ENCODE results near the gene NFXL1. TPM values are rescaled to one million over a fixed set of nuclear protein-coding genes. Genes with fewer than 3 reads are reported as not detected.

NFXL1 gene
- total RNA-seq, 5 donors from 2014 or later (not counting 1 experiment from before 2014, with no cell fraction given): 11.6 to 17.9 (median 16.1) TPM

DNA sequence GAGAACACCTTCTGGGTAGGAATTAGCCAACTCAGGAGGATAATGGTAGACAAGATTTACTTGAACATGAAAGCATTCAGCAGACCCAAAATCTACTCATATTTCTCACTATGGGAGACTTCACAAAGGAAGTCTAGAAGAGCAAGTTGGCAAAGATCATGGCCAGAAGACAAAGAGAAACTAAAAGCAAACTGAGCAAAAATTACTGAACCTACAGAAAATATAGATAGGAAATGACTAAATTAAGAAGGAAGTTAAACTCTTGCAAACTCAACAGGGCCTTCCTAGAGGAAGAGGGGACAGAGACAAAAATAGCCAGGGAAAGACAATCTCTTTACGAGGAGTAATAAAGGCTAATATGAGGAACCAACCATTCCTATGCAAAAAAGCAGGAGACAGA is 95.2 kb downstream of the NFXL1 start:
- Mint-ChIP-seq H3K27ac (no peak overlapping the region), H3K4me1 (peaks cover 0 to 5% (median 4%) of the 10 kb centered on the region in 3 donors), H3K4me3 (no peak overlapping the region), H3K27me3 (peaks cover 18 to 26% of the 10 kb centered on the region in 2 donors), H3K9me3 (peaks cover 0 to 3% (median 0%) of the 10 kb centered on the region in 3 donors), H3K36me3 (no peaks in the 10 kb centered on the region)
- Histone ChIP-seq H3K9me3 (no peaks in the 10 kb centered on the region), H3K27me3 (replicated peaks in 1 of 2; ENCODE audit: control insufficient read depth in 2 of 2, extremely low read depth in 1 of 2, insufficient read depth in 2 of 2, low read length in 1 of 2) (no peaks in the 10 kb centered on the region), H3K36me3 (ENCODE audit: control insufficient read depth in 2 of 2, extremely low read depth in 1 of 2, insufficient read depth in 1 of 2, low read length in 1 of 2) (no peaks in the 10 kb centered on the region), H3K4me1 (ENCODE audit: control insufficient read depth in 1 of 2, extremely low read depth in 1 of 2, insufficient read depth in 2 of 2, low read length in 2 of 2) (no peaks in the 10 kb centered on the region), H3K27ac (ENCODE audit: low read length) (no peak overlapping the region), H3K4me3 (ENCODE audit: control insufficient read depth in 1 of 2, extremely low read depth in 1 of 2, low read length in 1 of 2) (no peak overlapping the region)
- ChIA-PET CTCF (interaction anchor here in 1 of 2 donors (0.7 kb wide), 1 partner anchor 48 kb away, joined by 3 read pairs; no protein-coding TSS in a partner anchor), POLR2A (interaction anchor here in 1 of 2 donors (0.7 kb wide), 1 partner anchor 12 kb away, joined by 5 read pairs; no protein-coding TSS in a partner anchor)
- no CpG with 5 or more reads among the region's 1 CpG for WGBS (ENCODE audit: insufficient coverage)
- ATAC-seq (replicated peaks in 1 of 4) (no peak), DNase-seq (no peak)

DNA sequence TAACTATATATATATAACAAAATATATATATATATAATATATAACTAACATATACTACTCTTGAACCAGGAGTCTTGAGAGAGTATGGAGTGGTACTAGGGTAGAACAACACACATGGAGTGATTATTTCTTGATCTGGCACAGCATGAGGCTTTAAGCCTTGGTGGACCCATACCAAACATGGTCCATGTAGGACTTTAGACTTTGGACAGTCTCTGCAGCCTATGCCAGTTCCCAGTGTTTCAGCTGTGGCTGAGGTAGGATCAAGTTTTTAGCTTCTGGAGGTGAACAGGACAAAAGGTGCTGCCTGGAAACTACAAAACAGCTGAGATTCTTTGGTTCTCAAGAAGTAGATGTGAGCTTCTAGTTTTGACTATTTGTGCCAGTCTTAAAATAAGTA is 97.1 kb downstream of the NFXL1 start:
- H3K4me3 Mint-ChIP-seq: no peak overlapping the region
- H3K27me3 Mint-ChIP-seq: peaks cover 18 to 25% of the 10 kb centered on the region in 2 donors
- ATAC-seq (replicated peaks in 1 of 4) (no peak), DNase-seq (no peak)
- peaks cover 0 to 3% (median 0%) of the 10 kb centered on the region in 3 donors for H3K9me3 Mint-ChIP-seq
- H3K27ac Mint-ChIP-seq: no peak overlapping the region
- H3K36me3 ChIP-seq (ENCODE audit: control insufficient read depth in 2 of 2, extremely low read depth in 1 of 2, insufficient read depth in 1 of 2, low read length in 1 of 2): no peaks in the 10 kb centered on the region
- ChIA-PET POLR2A (no interaction called here), CTCF (no interaction called here)
- H3K4me3 ChIP-seq (ENCODE audit: control insufficient read depth in 1 of 2, extremely low read depth in 1 of 2, low read length in 1 of 2): no peak overlapping the region
- no peaks in the 10 kb centered on the region for H3K36me3 Mint-ChIP-seq
- peaks cover 0 to 5% (median 4%) of the 10 kb centered on the region in 3 donors for H3K4me1 Mint-ChIP-seq
- no peaks in the 10 kb centered on the region for H3K9me3 ChIP-seq
- no peaks in the 10 kb centered on the region for H3K4me1 ChIP-seq (ENCODE audit: control insufficient read depth in 1 of 2, extremely low read depth in 1 of 2, insufficient read depth in 2 of 2, low read length in 2 of 2)
- H3K27ac ChIP-seq (ENCODE audit: low read length): no peak overlapping the region
- no peaks in the 10 kb centered on the region for H3K27me3 ChIP-seq (replicated peaks in 1 of 2; ENCODE audit: control insufficient read depth in 2 of 2, extremely low read depth in 1 of 2, insufficient read depth in 2 of 2, low read length in 1 of 2)

DNA sequence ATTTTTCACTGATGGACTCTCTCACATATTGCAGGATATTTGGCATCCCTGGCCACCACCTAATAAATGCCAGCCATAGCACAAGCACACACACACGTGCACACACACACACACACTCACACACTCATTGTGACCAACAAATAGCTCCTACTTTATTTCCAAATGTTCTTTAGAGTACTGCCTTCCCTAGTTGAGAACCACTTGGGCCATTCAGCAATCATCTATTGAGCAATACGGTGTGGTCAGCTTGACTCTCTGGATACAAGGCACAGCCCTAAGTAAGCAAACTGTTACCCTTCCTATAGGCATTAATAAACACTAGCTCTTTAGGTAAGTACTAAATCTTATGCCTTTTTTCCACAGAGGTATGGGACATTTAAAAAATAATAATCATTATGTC is 97.6 kb downstream of the NFXL1 start:
- H3K36me3 Mint-ChIP-seq: no peaks in the 10 kb centered on the region
- Histone ChIP-seq H3K4me1 (ENCODE audit: control insufficient read depth in 1 of 2, extremely low read depth in 1 of 2, insufficient read depth in 2 of 2, low read length in 2 of 2) (no peaks in the 10 kb centered on the region), H3K4me3 (ENCODE audit: control insufficient read depth in 1 of 2, extremely low read depth in 1 of 2, low read length in 1 of 2) (no peak overlapping the region), H3K9me3 (no peaks in the 10 kb centered on the region), H3K27me3 (replicated peaks in 1 of 2; ENCODE audit: control insufficient read depth in 2 of 2, extremely low read depth in 1 of 2, insufficient read depth in 2 of 2, low read length in 1 of 2) (no peaks in the 10 kb centered on the region), H3K27ac (ENCODE audit: low read length) (no peak overlapping the region), H3K36me3 (ENCODE audit: control insufficient read depth in 2 of 2, extremely low read depth in 1 of 2, insufficient read depth in 1 of 2, low read length in 1 of 2) (no peaks in the 10 kb centered on the region)
- peaks cover 0 to 3% (median 0%) of the 10 kb centered on the region in 3 donors for H3K9me3 Mint-ChIP-seq
- ChIA-PET CTCF (no interaction called here), POLR2A (interaction anchor here in 1 of 2 donors (0.6 kb wide), 1 partner anchor 118 kb away, joined by 4 read pairs; no protein-coding TSS in a partner anchor)
- no peak overlapping the region for H3K4me3 Mint-ChIP-seq
- peaks cover 18 to 23% of the 10 kb centered on the region in 2 donors for H3K27me3 Mint-ChIP-seq
- peaks cover 0 to 5% (median 4%) of the 10 kb centered on the region in 3 donors for H3K4me1 Mint-ChIP-seq
- no peak overlapping the region for H3K27ac Mint-ChIP-seq
- ATAC-seq (replicated peaks in 1 of 4): no peak
- DNase-seq: no peak
- WGBS (ENCODE audit: insufficient coverage): 63% methylated on average over 1 of the region's 2 CpGs

- H3K27ac ChIP-seq (ENCODE audit: low read length): no peak overlapping the region
- H3K4me3 Mint-ChIP-seq: no peak overlapping the region
- DNase-seq (no peak), ATAC-seq (replicated peaks in 1 of 4) (no peak)
- H3K9me3 Mint-ChIP-seq: peaks cover 0 to 3% (median 0%) of the 10 kb centered on the region in 3 donors
- no peak overlapping the region for H3K27ac Mint-ChIP-seq
- H3K9me3 ChIP-seq: no peaks in the 10 kb centered on the region
- H3K27me3 Mint-ChIP-seq: peaks cover 23 to 31% of the 10 kb centered on the region in 2 donors
- H3K36me3 ChIP-seq (ENCODE audit: control insufficient read depth in 2 of 2, extremely low read depth in 1 of 2, insufficient read depth in 1 of 2, low read length in 1 of 2): no peaks in the 10 kb centered on the region
- ChIA-PET POLR2A (no interaction called here), CTCF (no interaction called here)
- H3K4me1 Mint-ChIP-seq: peaks cover 0 to 5% (median 4%) of the 10 kb centered on the region in 3 donors
- H3K27me3 ChIP-seq (replicated peaks in 1 of 2; ENCODE audit: control insufficient read depth in 2 of 2, extremely low read depth in 1 of 2, insufficient read depth in 2 of 2, low read length in 1 of 2): no peaks in the 10 kb centered on the region
- no peaks in the 10 kb centered on the region for H3K36me3 Mint-ChIP-seq
- WGBS (ENCODE audit: insufficient coverage): no CpG with 5 or more reads among the region's 6 CpGs
- H3K4me3 ChIP-seq (ENCODE audit: control insufficient read depth in 1 of 2, extremely low read depth in 1 of 2, low read length in 1 of 2): no peak overlapping the region
- no peaks in the 10 kb centered on the region for H3K4me1 ChIP-seq (ENCODE audit: control insufficient read depth in 1 of 2, extremely low read depth in 1 of 2, insufficient read depth in 2 of 2, low read length in 2 of 2)
Observed at GRCh38 chr4:47814618-47815295, 99.6 kb downstream of the NFXL1 start.

- Mint-ChIP-seq H3K27me3 (peaks cover 12 to 22% of the 10 kb centered on the region in 2 donors), H3K4me1 (no peaks in the 10 kb centered on the region), H3K36me3 (no peaks in the 10 kb centered on the region), H3K4me3 (no peak overlapping the region), H3K9me3 (no peaks in the 10 kb centered on the region), H3K27ac (no peak overlapping the region)
- ChIA-PET POLR2A (no interaction called here), CTCF (no interaction called here)
- ATAC-seq (replicated peaks in 1 of 4): no peak
- no peak overlapping the region for H3K27ac ChIP-seq (ENCODE audit: low read length)
- H3K27me3 ChIP-seq (replicated peaks in 1 of 2; ENCODE audit: control insufficient read depth in 2 of 2, extremely low read depth in 1 of 2, insufficient read depth in 2 of 2, low read length in 1 of 2): no peaks in the 10 kb centered on the region
- no peaks in the 10 kb centered on the region for H3K4me1 ChIP-seq (ENCODE audit: control insufficient read depth in 1 of 2, extremely low read depth in 1 of 2, insufficient read depth in 2 of 2, low read length in 2 of 2)
- no peak overlapping the region for H3K4me3 ChIP-seq (ENCODE audit: control insufficient read depth in 1 of 2, extremely low read depth in 1 of 2, low read length in 1 of 2)
- no peaks in the 10 kb centered on the region for H3K36me3 ChIP-seq (ENCODE audit: control insufficient read depth in 2 of 2, extremely low read depth in 1 of 2, insufficient read depth in 1 of 2, low read length in 1 of 2)
- WGBS (ENCODE audit: insufficient coverage): no CpG with 5 or more reads among the region's 3 CpGs
- no peak for DNase-seq
- no peaks in the 10 kb centered on the region for H3K9me3 ChIP-seq
Observed at GRCh38 chr4:47809654-47810203, 104.7 kb downstream of the NFXL1 start.

GRCh38 chr4:47804598-47804997 is 109.8 kb downstream of the NFXL1 start:
- no CpG with 5 or more reads among the region's 7 CpGs for WGBS (ENCODE audit: insufficient coverage)
- no peak overlapping the region for H3K4me3 ChIP-seq (ENCODE audit: control insufficient read depth in 1 of 2, extremely low read depth in 1 of 2, low read length in 1 of 2)
- no peaks in the 10 kb centered on the region for H3K9me3 ChIP-seq
- H3K27me3 Mint-ChIP-seq: peaks cover 0 to 5% of the 10 kb centered on the region in 2 donors
- H3K27me3 ChIP-seq (replicated peaks in 1 of 2; ENCODE audit: control insufficient read depth in 2 of 2, extremely low read depth in 1 of 2, insufficient read depth in 2 of 2, low read length in 1 of 2): no peaks in the 10 kb centered on the region
- H3K36me3 ChIP-seq (ENCODE audit: control insufficient read depth in 2 of 2, extremely low read depth in 1 of 2, insufficient read depth in 1 of 2, low read length in 1 of 2): no peaks in the 10 kb centered on the region
- DNase-seq (no peak), ATAC-seq (replicated peaks in 1 of 4) (no peak)
- no peak overlapping the region for H3K27ac ChIP-seq (ENCODE audit: low read length)
- no peaks in the 10 kb centered on the region for H3K4me1 Mint-ChIP-seq
- H3K27ac Mint-ChIP-seq: no peak overlapping the region
- H3K36me3 Mint-ChIP-seq: no peaks in the 10 kb centered on the region
- ChIA-PET POLR2A (no interaction called here), CTCF (no interaction called here)
- peaks cover 0 to 3% (median 0%) of the 10 kb centered on the region in 3 donors for H3K9me3 Mint-ChIP-seq
- H3K4me1 ChIP-seq (ENCODE audit: control insufficient read depth in 1 of 2, extremely low read depth in 1 of 2, insufficient read depth in 2 of 2, low read length in 2 of 2): no peaks in the 10 kb centered on the region
- no peak overlapping the region for H3K4me3 Mint-ChIP-seq

All from T-cell (primary cell).